GM13977 (cell line): ENCODE measurements around the gene FCHO2.

ENCODE experiments used
- DNase-seq: peaks from one replicate; pipeline ENCODE4 v3.0.0; 2012; ENCODE audit warnings: low spot score
- CTCF ChIP-seq: IDR thresholded peaks from 2 replicates; pipeline ENCODE4 v1.5.1; 2012; ENCODE audit warnings: mild to moderate bottlenecking, control low read depth; ENCODE audit not compliant: insufficient read depth; ENCODE audit errors: extremely low read depth, missing control alignments
- in situ Hi-C: fragments of 300-500 bp; cut with MboI; formaldehyde crosslinking; loops from one replicate; pipeline ENCODE4 v1.12.0; 2022; ENCODE audit warnings: low sequenced_read_pairs, low pct_unique_long_range_greater_than_20kb, mixed read lengths, inconsistent platforms; ENCODE audit not compliant: unreplicated experiment

The FCHO2 gene

GRCh38 chr5:73136055-73136562 lies 180.3 kb downstream of the FCHO2 start:
- no peak for DNase-seq
- in situ Hi-C loops: no loop called here
- no peak for TF ChIP-seq CTCF

GRCh38 chr5:73137563-73138530 lies 182.0 kb downstream of the FCHO2 start:
- TF ChIP-seq CTCF: no peak
- in situ Hi-C loops: no loop called here
- no peak for DNase-seq

- in situ Hi-C loops: no loop called here
- DNase-seq: no peak
- no peak for TF ChIP-seq CTCF
Measured at GRCh38 chr5:73139485-73139884, 183.6 kb downstream of the FCHO2 start.
